GM23338 (cell line): Measurements from ENCODE around the gene PRR36. TPM values are rescaled to one million over a fixed set of nuclear protein-coding genes. Genes with fewer than 3 reads are reported as not detected.

Source experiments
- ATAC-seq: fragments of 200-7000 bp; cut with Tn5 transposase; 3 replicates; pipeline ENCODE4 v1.9.1; 2020
- DNase-seq: peaks from one replicate; pipeline ENCODE4 v3.0.0-alpha.2; 2015; ENCODE audit warnings: low spot score
- H2AFZ ChIP-seq: fragments of 200-600 bp; sonication (generic); 2 replicates; pipeline ENCODE4 v1.8.0; 2016; ENCODE audit warnings: antibody characterized with exemption, mild to moderate bottlenecking, moderate library complexity
- H3F3A ChIP-seq: fragments of 200-600 bp; sonication (generic); replicated peaks from 2 replicates; pipeline ENCODE4 v1.8.0; 2017; ENCODE audit warnings: antibody characterized with exemption, mixed run types, low read depth
- H3K27ac ChIP-seq: fragments of 200-600 bp; sonication (generic); 2 replicates; pipeline ENCODE4 v1.6.1; 2016; ENCODE audit warnings: low read depth
- H3K27me3 ChIP-seq: fragments of 200-600 bp; sonication (generic); 2 replicates; pipeline ENCODE4 v1.8.0; 2016; ENCODE audit warnings: mild to moderate bottlenecking, mixed run types, moderate library complexity; ENCODE audit not compliant: insufficient read depth
- H3K36me3 ChIP-seq: fragments of 200-600 bp; sonication (generic); 2 replicates; pipeline ENCODE4 v1.8.0; 2016; ENCODE audit warnings: mild to moderate bottlenecking; ENCODE audit not compliant: insufficient read depth
- H3K4me1 ChIP-seq: fragments of 200-600 bp; sonication (generic); 2 replicates; pipeline ENCODE4 v1.8.0; 2016; ENCODE audit warnings: mild to moderate bottlenecking, moderate library complexity; ENCODE audit not compliant: insufficient read depth
- H3K4me2 ChIP-seq: fragments of 200-600 bp; sonication (generic); 2 replicates; pipeline ENCODE4 v1.7.1; 2017; ENCODE audit warnings: mixed run types
- H3K4me3 ChIP-seq: fragments of 200-600 bp; sonication (generic); 2 replicates; pipeline ENCODE4 v1.6.1; 2016; ENCODE audit warnings: mixed run types
- H3K79me2 ChIP-seq: fragments of 200-600 bp; sonication (generic); replicated peaks from 2 replicates; pipeline ENCODE4 v1.8.0; 2017; ENCODE audit warnings: mild to moderate bottlenecking; ENCODE audit not compliant: insufficient read depth
- H3K9me2 ChIP-seq: fragments of 200-600 bp; sonication (generic); 2 replicates; pipeline ENCODE4 v1.8.0; 2017; ENCODE audit not compliant: insufficient read depth
- H4K20me1 ChIP-seq: fragments of 200-600 bp; sonication (generic); replicated peaks from 2 replicates; pipeline ENCODE4 v1.8.0; 2017; ENCODE audit warnings: mild to moderate bottlenecking; ENCODE audit not compliant: insufficient read depth
- H3K27ac Mint-ChIP-seq: 2 replicates; pipeline ENCODE4 v1.8.0; 2020; ENCODE audit warnings: inconsistent platforms, mild to moderate bottlenecking, moderate library complexity, mixed read lengths
- H3K27me3 Mint-ChIP-seq: 3 replicates; pipeline ENCODE4 v1.8.0; 2022; ENCODE audit warnings: low read depth, mild to moderate bottlenecking, moderate library complexity, mixed read lengths, inconsistent platforms; ENCODE audit not compliant: insufficient read depth, poor library complexity
- H3K36me3 Mint-ChIP-seq: 3 replicates; pipeline ENCODE4 v1.8.0; 2021; ENCODE audit warnings: low read depth, mild to moderate bottlenecking, inconsistent platforms, moderate library complexity, mixed read lengths
- H3K4me1 Mint-ChIP-seq: 3 replicates; pipeline ENCODE4 v1.8.0; 2020; ENCODE audit warnings: mild to moderate bottlenecking, inconsistent platforms, mixed read lengths
- H3K4me3 Mint-ChIP-seq: 3 replicates; pipeline ENCODE4 v1.8.0; 2021; ENCODE audit warnings: moderate library complexity, mild to moderate bottlenecking, inconsistent platforms, mixed read lengths
- H3K9me3 Mint-ChIP-seq: 3 replicates; pipeline ENCODE4 v1.8.0; 2020; ENCODE audit warnings: moderate library complexity, mild to moderate bottlenecking, inconsistent platforms, mixed read lengths
- CREB1 ChIP-seq: fragments of 250-450 bp; sonication (Bioruptor Pico); IDR thresholded peaks from 2 replicates; pipeline ENCODE4 v1.5.0; 2020; ENCODE audit warnings: low read depth, mild to moderate bottlenecking, moderate library complexity
- EZH2phosphoT487 ChIP-seq: fragments of 200-600 bp; sonication (generic); IDR thresholded peaks from one replicate; pipeline ENCODE4 v1.8.1; 2018; ENCODE audit warnings: antibody characterized with exemption; ENCODE audit not compliant: unreplicated experiment
- NANOG ChIP-seq: IDR thresholded peaks from 2 replicates; pipeline ENCODE4 v1.6.1; 2016; ENCODE audit warnings: antibody characterized with exemption, borderline replicate concordance
- POLR2AphosphoS5 ChIP-seq: IDR thresholded peaks from 2 replicates; pipeline ENCODE4 v1.6.1; 2016; ENCODE audit warnings: antibody characterized with exemption, low read depth
- ZNF462 ChIP-seq: fragments of 250-450 bp; sonication (Bioruptor Pico); IDR thresholded peaks from 2 replicates; pipeline ENCODE4 v1.5.0; 2020; ENCODE audit warnings: mild to moderate bottlenecking, moderate library complexity
- polyA plus RNA-seq: library from polyadenylated mRNA; unstranded; fragments of >200 nt; fragmentation: Nextera tagmentation; extraction: Ambion mirVana; gene quantifications from 2 replicates; pipeline ENCODE4 v1.2.1, GENCODE V29; 2016
- total RNA-seq: library from RNA; depleted of rRNA; stranded (reverse); fragments of >200 nt; shearing (Covaris generic); gene quantifications from 2 replicates; pipeline ENCODE4 v1.2.3, GENCODE V29; 2014

Gene PRR36
- total and polyA plus RNA-seq, 2 experiments from 2014 or later = 17.6 to 17.9 TPM

GRCh38 chr19:7870571-7871436 lies 3.4 kb downstream of the PRR36 start:
- peaks cover 18% of the 10 kb centered on the region for H3K4me1 Mint-ChIP-seq
- no peaks in the 10 kb centered on the region for H3K9me3 Mint-ChIP-seq
- H3K36me3 Mint-ChIP-seq = peaks cover 5% of the 10 kb centered on the region; the same call in 2 of the 3 replicates
- no peak for TF ChIP-seq EZH2phosphoT487
- no peak for TF ChIP-seq ZNF462 (CRISPR knock-in tag)
- TF ChIP-seq POLR2AphosphoS5 = peak; percentile 58
- no peak for TF ChIP-seq CREB1 (CRISPR knock-in tag)
- TF ChIP-seq NANOG = no peak
- peaks cover 13% of the 10 kb centered on the region; the same call in 1 of the 2 replicates for H3F3A ChIP-seq
- H4K20me1 ChIP-seq = no peaks in the 10 kb centered on the region
- no peaks in the 10 kb centered on the region for H3K9me2 ChIP-seq
- no peak overlapping the region for H2AFZ ChIP-seq
- DNase-seq = peak; percentile 96
- H3K4me2 ChIP-seq = peak overlapping the region; percentile 53; the same call in 1 of the 2 replicates
- H3K4me3 ChIP-seq = peak overlapping the region; percentile 13; the same call in 1 of the 2 replicates
- peak overlapping the region; percentile 94 for H3K27ac Mint-ChIP-seq
- peaks cover 40% of the 10 kb centered on the region for H3K27me3 ChIP-seq
- H3K27me3 Mint-ChIP-seq = peaks cover 56% of the 10 kb centered on the region
- no peaks in the 10 kb centered on the region for H3K36me3 ChIP-seq
- H3K4me3 Mint-ChIP-seq = peak overlapping the region; percentile 54
- peaks cover 21% of the 10 kb centered on the region; the same call in 1 of the 2 replicates for H3K4me1 ChIP-seq
- no peaks in the 10 kb centered on the region for H3K79me2 ChIP-seq
- peak overlapping the region; percentile 92 for H3K27ac ChIP-seq
- peak; percentile 1 for ATAC-seq
